Sigmoid colon (tissue), 4 donors: ENCODE measurements around the gene YPEL1.

Source experiments
- CTCF ChIP-seq, 4 experiments: fragments of 450-650 bp in 3 of 4; fragments of 200-600 bp in 1 of 4; IDR thresholded peaks; one replicate each; pipeline ENCODE4 v1.5.1; 2016 to 2019; ENCODE audit warnings: antibody characterized with exemption in 4 of 4, mild to moderate bottlenecking in 3 of 4, moderate library complexity in 2 of 4
- EP300 ChIP-seq, 4 donors: sonication (generic); formaldehyde crosslinking; IDR thresholded peaks; one replicate each; pipeline ENCODE4 v1.6.1; 2017; ENCODE audit warnings: antibody characterized with exemption in 4 of 4
- POLR2A ChIP-seq, 2 donors: fragments of 450-650 bp; IDR thresholded peaks; one replicate each; pipeline ENCODE4 v1.6.1; 2016; ENCODE audit warnings: antibody characterized with exemption in 2 of 2, mild to moderate bottlenecking in 2 of 2, moderate library complexity in 2 of 2
- POLR2AphosphoS5 ChIP-seq, 4 donors: sonication (generic); formaldehyde crosslinking; IDR thresholded peaks; one replicate each; pipeline ENCODE4 v1.6.1; 2017; ENCODE audit warnings: antibody characterized with exemption in 4 of 4

- TF ChIP-seq CTCF (IDR thresholded peaks at IDR 0.05) (no peak), POLR2AphosphoS5 (IDR thresholded peaks at IDR 0.05) (no peak), POLR2A (IDR thresholded peaks at IDR 0.05) (no peak), EP300 (IDR thresholded peaks at IDR 0.05) (no peak)
Observed at GRCh38 chr22:21758091-21758864, 22.7 kb upstream of the YPEL1 start.
